B cell (primary cell): ENCODE data around the gene UBE2G2. TPM values are rescaled to one million over a fixed set of nuclear protein-coding genes. Genes with fewer than 3 reads are reported as not detected.

Source experiments
- ATAC-seq: fragments of 200-7000 bp; cut with Tn5 transposase; one replicate; pipeline ENCODE4 v1.10.0; 2021; ENCODE audit warnings: low read depth, mild to moderate bottlenecking, moderate number of reproducible peaks, moderate library complexity
- CTCF ChIA-PET: fragments of 350-600 bp; sonication (Branson Sonifier 250); formaldehyde crosslinking; loops from one replicate; lab custom pipeline; 2021; ENCODE audit warnings: antibody characterized with exemption, inconsistent platforms; lab: Charles Lee
- POLR2A ChIA-PET: fragments of 350-600 bp; sonication (Branson Sonifier 250); formaldehyde crosslinking; loops from one replicate; lab custom pipeline; 2021; ENCODE audit warnings: antibody characterized with exemption; lab: Charles Lee
- DNase-seq: peaks from one replicate; pipeline ENCODE4 v3.0.0; 2013
- H2AFZ ChIP-seq: 2 replicates; pipeline ENCODE4 v1.6.1; 2012; ENCODE audit warnings: mild to moderate bottlenecking, low read depth, low read length; ENCODE audit not compliant: insufficient read depth, poor library complexity, severe bottlenecking
- H3K27ac ChIP-seq, 2 donors: 1 replicate in 1 of 2; 2 replicates in 1 of 2; pipeline ENCODE4 v1.5.1; 2012 to 2013; ENCODE audit warnings: low read length in 2 of 2, mild to moderate bottlenecking in 2 of 2, moderate library complexity in 1 of 2
- H3K27me3 ChIP-seq, 4 experiments: fragments of 200-600 bp in 1 of 4; sonication (generic) in 1 of 4; replicated peaks in 1 of 4; 1 replicate in 2 of 4; 2 replicates in 2 of 4; pipeline versions ENCODE4 v1.6.1 to v1.7.0; 2013 to 2016; ENCODE audit warnings: low read length in 3 of 4, mild to moderate bottlenecking in 2 of 4, mixed read lengths in 1 of 4, moderate library complexity in 1 of 4; ENCODE audit not compliant: insufficient read depth in 4 of 4, control insufficient read depth in 3 of 4; ENCODE audit errors: control extremely low read depth in 1 of 4
- H3K36me3 ChIP-seq, 2 experiments: replicated peaks in 1 of 2; 1 replicate in 1 of 2; 2 replicates in 1 of 2; pipeline versions ENCODE4 v1.6.1 to v1.7.1; 2013; ENCODE audit warnings: low read length in 1 of 2; ENCODE audit not compliant: insufficient read depth in 2 of 2, control insufficient read depth in 1 of 2; ENCODE audit errors: control extremely low read depth in 1 of 2, extremely low read depth in 1 of 2
- H3K4me1 ChIP-seq, 2 donors: fragments of 200-600 bp in 1 of 2; sonication (generic) in 1 of 2; 1 replicate in 1 of 2; 2 replicates in 1 of 2; pipeline versions ENCODE4 v1.5.1 to v1.6.1; 2013 to 2017; ENCODE audit warnings: low read length in 2 of 2; ENCODE audit not compliant: control insufficient read depth in 2 of 2, insufficient read depth in 2 of 2
- H3K4me2 ChIP-seq: replicated peaks from 2 replicates; pipeline ENCODE3; 2012; ENCODE audit warnings: mild to moderate bottlenecking, low read depth, low read length; ENCODE audit not compliant: poor library complexity, severe bottlenecking
- H3K4me3 ChIP-seq, 5 experiments: fragments of 200-600 bp in 1 of 5; sonication (generic) in 1 of 5; 1 replicate in 3 of 5; 2 replicates in 2 of 5; pipeline versions ENCODE4 v1.5.1 to v1.7.0; 2011 to 2016; ENCODE audit warnings: low read length in 4 of 5, mild to moderate bottlenecking in 4 of 5, low read depth in 2 of 5, control low read depth in 1 of 5, moderate library complexity in 1 of 5; ENCODE audit not compliant: insufficient read depth in 1 of 5; ENCODE audit errors: control extremely low read depth in 1 of 5, extremely low read depth in 1 of 5
- H3K79me2 ChIP-seq: fragments of 200-600 bp; sonication (generic); one replicate; pipeline ENCODE4 v1.6.0; 2016; ENCODE audit warnings: low read length; ENCODE audit not compliant: control insufficient read depth, insufficient read depth
- H3K9ac ChIP-seq: fragments of 200-600 bp; sonication (generic); 2 replicates; pipeline ENCODE4 v1.6.1; 2017; ENCODE audit warnings: mild to moderate bottlenecking, low read length, moderate library complexity
- H3K9me3 ChIP-seq, 3 donors: one replicate each; pipeline versions ENCODE4 v1.6.1 to v1.7.1; 2013; ENCODE audit warnings: low read length in 2 of 3; ENCODE audit not compliant: control insufficient read depth in 2 of 3, insufficient read depth in 1 of 3; ENCODE audit errors: control extremely low read depth in 1 of 3
- H4K20me1 ChIP-seq: 2 replicates; pipeline ENCODE4 v1.6.0; 2012; ENCODE audit warnings: mild to moderate bottlenecking, low read length; ENCODE audit not compliant: insufficient read depth, control insufficient read depth, poor library complexity, severe bottlenecking
- H3K27ac Mint-ChIP-seq: one replicate; pipeline ENCODE4 v1.8.0; 2021; ENCODE audit warnings: mixed read lengths
- H3K27me3 Mint-ChIP-seq: one replicate; pipeline ENCODE4 v1.8.0; 2021; ENCODE audit warnings: mixed read lengths
- H3K4me1 Mint-ChIP-seq: one replicate; pipeline ENCODE4 v1.8.0; 2021; ENCODE audit warnings: mixed read lengths
- H3K4me3 Mint-ChIP-seq: one replicate; pipeline ENCODE4 v1.8.0; 2021; ENCODE audit warnings: mixed read lengths
- H3K9me3 Mint-ChIP-seq: one replicate; pipeline ENCODE4 v1.8.0; 2022; ENCODE audit warnings: mixed read lengths; ENCODE audit not compliant: insufficient read depth
- EZH2 ChIP-seq: IDR thresholded peaks from 2 replicates; pipeline ENCODE4 v1.6.1; 2012; ENCODE audit warnings: borderline replicate concordance, low read depth, mild to moderate bottlenecking, moderate library complexity, low read length; ENCODE audit not compliant: insufficient read depth, poor library complexity, severe bottlenecking
- WGBS: methylation state at CpG from one replicate; pipeline ENCODE4 v1.1.5; 2013; ENCODE audit warnings: missing lambda C conversion rate; ENCODE audit not compliant: insufficient coverage; 5-methylcytosine and 5-hydroxymethylcytosine counted together
- intact Hi-C: fragments of 100-400 bp; cut with micrococcal nuclease; formaldehyde crosslinking; loops from one replicate; pipeline ENCODE4 v1.10.0; 2022
- polyA plus RNA-seq: library from polyadenylated mRNA; depleted of rRNA; stranded (reverse); fragments of >200 nt; gene quantifications from 2 replicates; pipeline ENCODE4 v1.2.3, GENCODE V29; 2012
- total RNA-seq, 2 donors: library from RNA; stranded (reverse); fragments of 120-200 nt in 1 of 2; gene quantifications; 1 replicate in 1 of 2; 2 replicates in 1 of 2; pipeline versions ENCODE4 v1.2.3 to v1.2.4, GENCODE V29; 2013 to 2022
- TF ChIP-seq, protein P1 (sequence below): fragments of 200-600 bp; IDR thresholded peaks from one replicate; pipeline ENCODE4 v1.8.0; 2022; ENCODE audit warnings: antibody characterized with exemption, mild to moderate bottlenecking

Gene UBE2G2
- total and polyA plus RNA-seq, 2 donors (not counting 1 experiment from before 2014, with no cell fraction given) = 96.4 to 109 TPM

DNA sequence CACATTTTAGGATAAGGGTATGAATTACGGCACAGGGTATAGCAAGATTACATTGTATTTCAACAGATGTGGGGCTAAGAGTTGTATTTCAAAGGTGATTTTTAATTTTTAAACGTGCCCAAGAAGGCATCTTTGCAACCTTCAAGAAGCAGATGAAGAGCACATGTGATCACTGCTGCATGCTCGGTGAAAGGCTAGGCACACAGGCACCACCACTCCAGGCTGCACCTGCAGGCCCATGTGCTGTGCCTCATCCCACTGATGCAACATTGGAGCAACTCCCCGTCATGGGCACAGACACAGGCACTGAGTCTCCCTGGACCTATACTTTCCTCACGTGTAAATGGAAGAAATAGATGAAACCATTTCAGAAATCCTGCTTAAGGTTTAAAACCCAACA, 23.5 kb downstream of the UBE2G2 start:
- H3K4me3 ChIP-seq = no peak overlapping the region
- 98% methylated on average over 5 of the region's 5 CpGs for WGBS
- no peaks in the 10 kb centered on the region for H3K4me1 ChIP-seq
- DNase-seq (no peak), ATAC-seq (no peak)
- H4K20me1 ChIP-seq = peaks cover 41% of the 10 kb centered on the region
- ChIA-PET POLR2A (no interaction called here), CTCF (no interaction called here)
- H3K79me2 ChIP-seq = peaks cover 34% of the 10 kb centered on the region
- H3K27ac Mint-ChIP-seq = no peak overlapping the region
- H3K36me3 ChIP-seq = peaks cover 0 to 51% of the 10 kb centered on the region in 2 experiments
- no peaks in the 10 kb centered on the region for H3K27me3 ChIP-seq
- H3K4me3 Mint-ChIP-seq = no peak overlapping the region
- H3K4me2 ChIP-seq = no peak overlapping the region
- H3K27me3 Mint-ChIP-seq = no peaks in the 10 kb centered on the region
- no peak overlapping the region for H3K9ac ChIP-seq
- H2AFZ ChIP-seq = no peak overlapping the region
- no peak overlapping the region for H3K27ac ChIP-seq
- peaks cover 2% of the 10 kb centered on the region for H3K4me1 Mint-ChIP-seq
- H3K9me3 ChIP-seq = no peaks in the 10 kb centered on the region
- intact Hi-C loops = no loop called here
- no peaks in the 10 kb centered on the region for H3K9me3 Mint-ChIP-seq
- TF ChIP-seq, protein P1, sequence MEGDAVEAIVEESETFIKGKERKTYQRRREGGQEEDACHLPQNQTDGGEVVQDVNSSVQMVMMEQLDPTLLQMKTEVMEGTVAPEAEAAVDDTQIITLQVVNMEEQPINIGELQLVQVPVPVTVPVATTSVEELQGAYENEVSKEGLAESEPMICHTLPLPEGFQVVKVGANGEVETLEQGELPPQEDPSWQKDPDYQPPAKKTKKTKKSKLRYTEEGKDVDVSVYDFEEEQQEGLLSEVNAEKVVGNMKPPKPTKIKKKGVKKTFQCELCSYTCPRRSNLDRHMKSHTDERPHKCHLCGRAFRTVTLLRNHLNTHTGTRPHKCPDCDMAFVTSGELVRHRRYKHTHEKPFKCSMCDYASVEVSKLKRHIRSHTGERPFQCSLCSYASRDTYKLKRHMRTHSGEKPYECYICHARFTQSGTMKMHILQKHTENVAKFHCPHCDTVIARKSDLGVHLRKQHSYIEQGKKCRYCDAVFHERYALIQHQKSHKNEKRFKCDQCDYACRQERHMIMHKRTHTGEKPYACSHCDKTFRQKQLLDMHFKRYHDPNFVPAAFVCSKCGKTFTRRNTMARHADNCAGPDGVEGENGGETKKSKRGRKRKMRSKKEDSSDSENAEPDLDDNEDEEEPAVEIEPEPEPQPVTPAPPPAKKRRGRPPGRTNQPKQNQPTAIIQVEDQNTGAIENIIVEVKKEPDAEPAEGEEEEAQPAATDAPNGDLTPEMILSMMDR = no peak
- TF ChIP-seq EZH2 = no peak

DNA sequence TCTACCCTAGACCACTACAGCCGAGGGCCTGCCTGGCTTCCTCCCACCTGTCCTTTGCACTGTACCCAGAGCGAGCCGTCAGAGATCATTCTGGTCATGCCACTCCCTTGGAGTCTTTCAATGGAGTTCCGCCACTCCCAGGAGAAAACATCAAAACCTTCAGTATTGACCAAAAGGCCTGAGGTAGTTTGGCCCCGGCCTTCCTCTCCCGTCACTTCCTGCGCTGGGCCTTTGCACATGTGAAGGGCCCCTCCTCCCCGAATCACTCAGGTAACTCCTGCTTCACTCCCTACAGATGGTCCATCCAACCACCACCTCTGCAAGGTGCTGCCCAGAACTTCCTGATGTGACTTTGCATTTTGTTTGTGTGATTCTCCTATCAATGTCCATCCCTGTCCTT, 26.6 kb downstream of the UBE2G2 start:
- ATAC-seq = no peak

More for the DNA sequence above, 26.6 kb downstream of the UBE2G2 start:
- Histone ChIP-seq H2AFZ (no peak overlapping the region), H3K9ac (no peak overlapping the region), H3K9me3 (no peaks in the 10 kb centered on the region), H3K4me1 (no peaks in the 10 kb centered on the region), H3K4me3 (no peak overlapping the region), H4K20me1 (peaks cover 15% of the 10 kb centered on the region), H3K79me2 (peaks cover 9% of the 10 kb centered on the region), H3K36me3 (peaks cover 0 to 55% of the 10 kb centered on the region in 2 experiments), H3K27me3 (no peaks in the 10 kb centered on the region), H3K4me2 (no peak overlapping the region), H3K27ac (no peak overlapping the region)
- Mint-ChIP-seq H3K4me3 (no peak overlapping the region), H3K9me3 (no peaks in the 10 kb centered on the region), H3K27me3 (no peaks in the 10 kb centered on the region), H3K27ac (no peak overlapping the region), H3K4me1 (no peaks in the 10 kb centered on the region)
- TF ChIP-seq EZH2 = no peak
- TF ChIP-seq, protein P1 = no peak
- intact Hi-C loops = no loop called here
- ChIA-PET POLR2A (no interaction called here), CTCF (no interaction called here)
- WGBS = 99% methylated on average over 8 of the region's 8 CpGs
- DNase-seq = no peak
